Measurements from ENCODE around the gene ZNF625. TPM values are rescaled to one million over a fixed set of nuclear protein-coding genes. Genes with fewer than 3 reads are reported as not detected.

Gene ZNF625
- total and polyA plus RNA-seq, 4 donors = 0.20 to 3.8 (median 2.5) TPM; not detected in 1

GRCh38 chr19:12205296-12205695 is 48.8 kb upstream of the ZNF625 start:
- Histone ChIP-seq H3K9me3 (ENCODE audit: control insufficient read depth in 4 of 4, low read length in 3 of 4) (peaks cover 8 to 44% (median 27%) of the 10 kb centered on the region in 4 donors), H3K36me3 (ENCODE audit: control insufficient read depth in 4 of 4, insufficient read depth in 3 of 4, low read depth in 1 of 4, low read length in 3 of 4) (peaks cover 0 to 10% (median 2%) of the 10 kb centered on the region in 4 donors), H3K4me3 (ENCODE audit: low read depth in 1 of 3, low read length in 3 of 3) (no peak overlapping the region), H3K27ac (ENCODE audit: low read depth in 1 of 2, low read length in 2 of 2) (no peak overlapping the region), H3K4me1 (ENCODE audit: control insufficient read depth in 4 of 4, insufficient read depth in 4 of 4, low read length in 3 of 4) (no peaks in the 10 kb centered on the region), H3K9ac (ENCODE audit: low read depth in 1 of 2, low read length in 2 of 2) (no peak overlapping the region), H3K27me3 (ENCODE audit: control insufficient read depth in 4 of 4, insufficient read depth in 4 of 4, low read length in 3 of 4) (no peaks in the 10 kb centered on the region)
- 96% methylated on average over 4 of the region's 4 CpGs for WGBS
- TF ChIP-seq RXRA (IDR thresholded peaks at IDR 0.05) (no peak), HNF4A (conservative IDR thresholded peaks at IDR 0.05) (no peak), HNF4G (IDR thresholded peaks at IDR 0.05) (no peak), JUND (IDR thresholded peaks at IDR 0.05) (no peak), FOXA2 (IDR thresholded peaks at IDR 0.05) (no peak), RAD21 (IDR thresholded peaks at IDR 0.05) (no peak), FOXA1 (IDR thresholded peaks at IDR 0.05) (no peak), NR2F2 (IDR thresholded peaks at IDR 0.05) (no peak), ATF3 (IDR thresholded peaks at IDR 0.05) (no peak), GABPA (IDR thresholded peaks at IDR 0.05 in 1 of 2, conservative IDR thresholded peaks at IDR 0.05 in 1 of 2) (no peak), CTCF (IDR thresholded peaks at IDR 0.05; ENCODE audit: low read depth, low read length, missing input control) (no peak), EGR1 (IDR thresholded peaks at IDR 0.05; ENCODE audit: low read depth in 2 of 2) (no peak), YY1 (IDR thresholded peaks at IDR 0.05) (no peak), REST (IDR thresholded peaks at IDR 0.05) (no peak), SP1 (IDR thresholded peaks at IDR 0.05) (no peak), ZBTB33 (IDR thresholded peaks at IDR 0.05) (no peak), TAF1 (conservative IDR thresholded peaks at IDR 0.05) (no peak)
- DNase-seq (ENCODE audit: low spot score) = no peak

- 38% methylated on average over 4 of the region's 4 CpGs for WGBS
- H3K4me3 ChIP-seq (ENCODE audit: low read depth in 1 of 3, low read length in 3 of 3) = no peak overlapping the region
- peaks cover 0 to 8% (median under 1%) of the 10 kb centered on the region in 4 donors for H3K36me3 ChIP-seq (ENCODE audit: control insufficient read depth in 4 of 4, insufficient read depth in 3 of 4, low read depth in 1 of 4, low read length in 3 of 4)
- peaks cover 0 to 31% (median 17%) of the 10 kb centered on the region in 4 donors for H3K9me3 ChIP-seq (ENCODE audit: control insufficient read depth in 4 of 4, low read length in 3 of 4)
- TF ChIP-seq TAF1 (conservative IDR thresholded peaks at IDR 0.05) = no peak
- TF ChIP-seq YY1 (IDR thresholded peaks at IDR 0.05) = no peak
- no peak for TF ChIP-seq JUND (IDR thresholded peaks at IDR 0.05)
- TF ChIP-seq EGR1 (IDR thresholded peaks at IDR 0.05; ENCODE audit: low read depth in 2 of 2) = no peak
- TF ChIP-seq HNF4G (IDR thresholded peaks at IDR 0.05) = no peak
- no peak for TF ChIP-seq MAX (IDR thresholded peaks at IDR 0.05)
- TF ChIP-seq SP1 (IDR thresholded peaks at IDR 0.05) = no peak
- peak; percentile 71 to 77 for TF ChIP-seq RAD21 (IDR thresholded peaks at IDR 0.05)
- TF ChIP-seq FOXA1 (IDR thresholded peaks at IDR 0.05) = no peak
- TF ChIP-seq ATF3 (IDR thresholded peaks at IDR 0.05) = no peak
- peak; percentile 50 for TF ChIP-seq CTCF (IDR thresholded peaks at IDR 0.05; ENCODE audit: low read depth, low read length, missing input control)
- TF ChIP-seq NR2F2 (IDR thresholded peaks at IDR 0.05) = no peak
- no peak for TF ChIP-seq ZBTB33 (IDR thresholded peaks at IDR 0.05)
- TF ChIP-seq HNF4A (conservative IDR thresholded peaks at IDR 0.05) = no peak
- TF ChIP-seq FOXA2 (IDR thresholded peaks at IDR 0.05) = no peak
- DNase-seq (ENCODE audit: low spot score) = peak; percentile 40
- no peak overlapping the region for H3K9ac ChIP-seq (ENCODE audit: low read depth in 1 of 2, low read length in 2 of 2)
- H3K27me3 ChIP-seq (ENCODE audit: control insufficient read depth in 4 of 4, insufficient read depth in 4 of 4, low read length in 3 of 4) = no peaks in the 10 kb centered on the region
- H3K4me1 ChIP-seq (ENCODE audit: control insufficient read depth in 4 of 4, insufficient read depth in 4 of 4, low read length in 3 of 4) = no peaks in the 10 kb centered on the region
- no peak overlapping the region for H3K27ac ChIP-seq (ENCODE audit: low read depth in 1 of 2, low read length in 2 of 2)
Observed at GRCh38 chr19:12202250-12202649, 45.7 kb upstream of the ZNF625 start.
